B cell (primary cell): ENCODE results near the gene DENND1A. TPM values are rescaled to one million over a fixed set of nuclear protein-coding genes. Genes with fewer than 3 reads are reported as not detected.

Source experiments
- ATAC-seq: fragments of 200-7000 bp; cut with Tn5 transposase; one replicate; pipeline ENCODE4 v1.10.0; 2021; ENCODE audit warnings: low read depth, mild to moderate bottlenecking, moderate number of reproducible peaks, moderate library complexity
- CTCF ChIA-PET: fragments of 350-600 bp; sonication (Branson Sonifier 250); formaldehyde crosslinking; loops from one replicate; lab custom pipeline; 2021; ENCODE audit warnings: antibody characterized with exemption, inconsistent platforms; lab: Charles Lee
- POLR2A ChIA-PET: fragments of 350-600 bp; sonication (Branson Sonifier 250); formaldehyde crosslinking; loops from one replicate; lab custom pipeline; 2021; ENCODE audit warnings: antibody characterized with exemption; lab: Charles Lee
- DNase-seq: peaks from one replicate; pipeline ENCODE4 v3.0.0; 2013
- H2AFZ ChIP-seq: 2 replicates; pipeline ENCODE4 v1.6.1; 2012; ENCODE audit warnings: mild to moderate bottlenecking, low read depth, low read length; ENCODE audit not compliant: insufficient read depth, poor library complexity, severe bottlenecking
- H3K27ac ChIP-seq, 2 donors: 1 replicate in 1 of 2; 2 replicates in 1 of 2; pipeline ENCODE4 v1.5.1; 2012 to 2013; ENCODE audit warnings: low read length in 2 of 2, mild to moderate bottlenecking in 2 of 2, moderate library complexity in 1 of 2
- H3K27me3 ChIP-seq, 4 experiments: fragments of 200-600 bp in 1 of 4; sonication (generic) in 1 of 4; replicated peaks in 1 of 4; 1 replicate in 2 of 4; 2 replicates in 2 of 4; pipeline versions ENCODE4 v1.6.1 to v1.7.0; 2013 to 2016; ENCODE audit warnings: low read length in 3 of 4, mild to moderate bottlenecking in 2 of 4, mixed read lengths in 1 of 4, moderate library complexity in 1 of 4; ENCODE audit not compliant: insufficient read depth in 4 of 4, control insufficient read depth in 3 of 4; ENCODE audit errors: control extremely low read depth in 1 of 4
- H3K36me3 ChIP-seq, 2 experiments: replicated peaks in 1 of 2; 1 replicate in 1 of 2; 2 replicates in 1 of 2; pipeline versions ENCODE4 v1.6.1 to v1.7.1; 2013; ENCODE audit warnings: low read length in 1 of 2; ENCODE audit not compliant: insufficient read depth in 2 of 2, control insufficient read depth in 1 of 2; ENCODE audit errors: control extremely low read depth in 1 of 2, extremely low read depth in 1 of 2
- H3K4me1 ChIP-seq, 2 donors: fragments of 200-600 bp in 1 of 2; sonication (generic) in 1 of 2; 1 replicate in 1 of 2; 2 replicates in 1 of 2; pipeline versions ENCODE4 v1.5.1 to v1.6.1; 2013 to 2017; ENCODE audit warnings: low read length in 2 of 2; ENCODE audit not compliant: control insufficient read depth in 2 of 2, insufficient read depth in 2 of 2
- H3K4me2 ChIP-seq: replicated peaks from 2 replicates; pipeline ENCODE3; 2012; ENCODE audit warnings: mild to moderate bottlenecking, low read depth, low read length; ENCODE audit not compliant: poor library complexity, severe bottlenecking
- H3K4me3 ChIP-seq, 5 experiments: fragments of 200-600 bp in 1 of 5; sonication (generic) in 1 of 5; 1 replicate in 3 of 5; 2 replicates in 2 of 5; pipeline versions ENCODE4 v1.5.1 to v1.7.0; 2011 to 2016; ENCODE audit warnings: low read length in 4 of 5, mild to moderate bottlenecking in 4 of 5, low read depth in 2 of 5, control low read depth in 1 of 5, moderate library complexity in 1 of 5; ENCODE audit not compliant: insufficient read depth in 1 of 5; ENCODE audit errors: control extremely low read depth in 1 of 5, extremely low read depth in 1 of 5
- H3K79me2 ChIP-seq: fragments of 200-600 bp; sonication (generic); one replicate; pipeline ENCODE4 v1.6.0; 2016; ENCODE audit warnings: low read length; ENCODE audit not compliant: control insufficient read depth, insufficient read depth
- H3K9ac ChIP-seq: fragments of 200-600 bp; sonication (generic); 2 replicates; pipeline ENCODE4 v1.6.1; 2017; ENCODE audit warnings: mild to moderate bottlenecking, low read length, moderate library complexity
- H3K9me3 ChIP-seq, 3 donors: one replicate each; pipeline versions ENCODE4 v1.6.1 to v1.7.1; 2013; ENCODE audit warnings: low read length in 2 of 3; ENCODE audit not compliant: control insufficient read depth in 2 of 3, insufficient read depth in 1 of 3; ENCODE audit errors: control extremely low read depth in 1 of 3
- H4K20me1 ChIP-seq: 2 replicates; pipeline ENCODE4 v1.6.0; 2012; ENCODE audit warnings: mild to moderate bottlenecking, low read length; ENCODE audit not compliant: insufficient read depth, control insufficient read depth, poor library complexity, severe bottlenecking
- H3K27ac Mint-ChIP-seq: one replicate; pipeline ENCODE4 v1.8.0; 2021; ENCODE audit warnings: mixed read lengths
- H3K27me3 Mint-ChIP-seq: one replicate; pipeline ENCODE4 v1.8.0; 2021; ENCODE audit warnings: mixed read lengths
- H3K4me1 Mint-ChIP-seq: one replicate; pipeline ENCODE4 v1.8.0; 2021; ENCODE audit warnings: mixed read lengths
- H3K4me3 Mint-ChIP-seq: one replicate; pipeline ENCODE4 v1.8.0; 2021; ENCODE audit warnings: mixed read lengths
- H3K9me3 Mint-ChIP-seq: one replicate; pipeline ENCODE4 v1.8.0; 2022; ENCODE audit warnings: mixed read lengths; ENCODE audit not compliant: insufficient read depth
- CTCF ChIP-seq: fragments of 200-600 bp; IDR thresholded peaks from one replicate; pipeline ENCODE4 v1.8.0; 2022; ENCODE audit warnings: antibody characterized with exemption, mild to moderate bottlenecking
- EZH2 ChIP-seq: IDR thresholded peaks from 2 replicates; pipeline ENCODE4 v1.6.1; 2012; ENCODE audit warnings: borderline replicate concordance, low read depth, mild to moderate bottlenecking, moderate library complexity, low read length; ENCODE audit not compliant: insufficient read depth, poor library complexity, severe bottlenecking
- WGBS: methylation state at CpG from one replicate; pipeline ENCODE4 v1.1.5; 2013; ENCODE audit warnings: missing lambda C conversion rate; ENCODE audit not compliant: insufficient coverage; 5-methylcytosine and 5-hydroxymethylcytosine counted together
- intact Hi-C: fragments of 100-400 bp; cut with micrococcal nuclease; formaldehyde crosslinking; loops from one replicate; pipeline ENCODE4 v1.10.0; 2022
- polyA plus RNA-seq: library from polyadenylated mRNA; depleted of rRNA; stranded (reverse); fragments of >200 nt; gene quantifications from 2 replicates; pipeline ENCODE4 v1.2.3, GENCODE V29; 2012
- total RNA-seq, 2 donors: library from RNA; stranded (reverse); fragments of 120-200 nt in 1 of 2; gene quantifications; 1 replicate in 1 of 2; 2 replicates in 1 of 2; pipeline versions ENCODE4 v1.2.3 to v1.2.4, GENCODE V29; 2013 to 2022

The DENND1A gene
- total and polyA plus RNA-seq, 2 donors (not counting 1 experiment from before 2014, with no cell fraction given), result 10.8 to 26.0 TPM

GRCh38 chr9:123771690-123772089 lies 158.2 kb downstream of the DENND1A start:
- no CpG with 5 or more reads among the region's 1 CpG for whole genome bisulfite sequencing
- Histone ChIP-seq H3K27ac (no peak overlapping the region), H3K4me2 (no peak overlapping the region), H3K4me3 (no peak overlapping the region), H3K79me2 (no peaks in the 10 kb centered on the region), H3K27me3 (no peaks in the 10 kb centered on the region), H2AFZ (no peak overlapping the region), H3K4me1 (peaks cover 6 to 13% of the 10 kb centered on the region in 2 donors), H3K9me3 (no peaks in the 10 kb centered on the region), H4K20me1 (no peaks in the 10 kb centered on the region), H3K36me3 (no peaks in the 10 kb centered on the region), H3K9ac (no peak overlapping the region)
- no peak overlapping the region for H3K4me3 Mint-ChIP-seq
- H3K9me3 Mint-ChIP-seq, result no peaks in the 10 kb centered on the region
- no peak overlapping the region for H3K27ac Mint-ChIP-seq
- ChIA-PET POLR2A (no interaction called here), CTCF (interaction anchor here (0.5 kb wide), 1 partner anchor 134 kb away, joined by 4 read pairs; no protein-coding TSS in a partner anchor)
- H3K4me1 Mint-ChIP-seq, result peaks cover 30% of the 10 kb centered on the region
- DNase-seq, result no peak
- intact Hi-C loops, result no loop called here
- no peaks in the 10 kb centered on the region for H3K27me3 Mint-ChIP-seq
- TF ChIP-seq CTCF (no peak), EZH2 (no peak)
- ATAC-seq, result no peak

GRCh38 chr9:123769719-123770118 lies 160.2 kb downstream of the DENND1A start:
- H3K27me3 ChIP-seq, result no peaks in the 10 kb centered on the region
- no peaks in the 10 kb centered on the region for H3K36me3 ChIP-seq
- no peak for DNase-seq
- ChIA-PET POLR2A (no interaction called here), CTCF (no interaction called here)
- H3K4me2 ChIP-seq, result no peak overlapping the region
- H3K27ac ChIP-seq, result no peak overlapping the region
- Mint-ChIP-seq H3K27me3 (no peaks in the 10 kb centered on the region), H3K27ac (no peak overlapping the region), H3K9me3 (no peaks in the 10 kb centered on the region), H3K4me1 (peaks cover 24% of the 10 kb centered on the region), H3K4me3 (no peak overlapping the region)
- H3K9me3 ChIP-seq, result no peaks in the 10 kb centered on the region
- H2AFZ ChIP-seq, result no peak overlapping the region
- 100% methylated on average over 4 of the region's 6 CpGs for WGBS
- no peak for ATAC-seq
- intact Hi-C loops, result no loop called here
- no peaks in the 10 kb centered on the region for H3K79me2 ChIP-seq
- H4K20me1 ChIP-seq, result no peaks in the 10 kb centered on the region
- no peak for TF ChIP-seq CTCF
- no peak for TF ChIP-seq EZH2
- no peak overlapping the region for H3K4me3 ChIP-seq
- peaks cover 6 to 13% of the 10 kb centered on the region in 2 donors for H3K4me1 ChIP-seq
- H3K9ac ChIP-seq, result no peak overlapping the region
